ENCODE data around the gene GMEB2. TPM values are rescaled to one million over a fixed set of nuclear protein-coding genes. Genes with fewer than 3 reads are reported as not detected.

GMEB2 gene
- total RNA-seq, 1 donor from 2014 or later = 16.1 TPM

DNA sequence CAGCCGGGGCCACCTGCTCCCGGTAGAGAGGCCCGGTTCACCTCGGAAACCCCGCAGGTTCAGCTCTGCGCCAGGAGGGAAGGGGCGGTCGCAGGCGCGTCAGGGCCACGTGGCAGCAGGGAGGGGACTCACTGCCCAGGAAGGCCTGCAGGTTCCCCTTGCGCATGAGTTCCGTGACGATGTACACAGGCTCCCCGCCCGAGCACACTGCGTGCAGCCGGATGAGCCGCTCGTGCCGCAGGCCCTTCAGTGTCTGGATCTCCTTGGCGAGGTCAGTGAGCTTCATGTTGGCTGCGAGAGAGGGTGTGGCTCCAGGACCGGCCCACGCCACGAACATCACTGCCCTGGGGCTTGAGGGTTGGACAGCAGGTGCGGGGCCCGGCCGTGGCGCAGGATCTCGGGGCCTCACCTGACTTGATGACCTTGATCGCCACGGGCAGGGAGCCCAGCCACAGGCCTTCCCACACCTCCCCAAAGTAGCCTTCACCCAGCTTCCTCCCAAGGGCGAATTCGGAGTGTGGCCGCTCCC lies 84.8 kb downstream of the GMEB2 start:
- Mint-ChIP-seq H3K36me3 (no peaks in the 10 kb centered on the region), H3K4me1 (peaks cover 2% of the 10 kb centered on the region), H3K9me3 (no peaks in the 10 kb centered on the region), H3K27me3 (ENCODE audit: low read depth) (peaks cover 7% of the 10 kb centered on the region), H3K4me3 (no peak overlapping the region), H3K27ac (no peak overlapping the region)
- no peak for DNase-seq (ENCODE audit: low spot score in 2 of 2, unreplicated experiment in 2 of 2)
- TF ChIP-seq, protein P1, sequence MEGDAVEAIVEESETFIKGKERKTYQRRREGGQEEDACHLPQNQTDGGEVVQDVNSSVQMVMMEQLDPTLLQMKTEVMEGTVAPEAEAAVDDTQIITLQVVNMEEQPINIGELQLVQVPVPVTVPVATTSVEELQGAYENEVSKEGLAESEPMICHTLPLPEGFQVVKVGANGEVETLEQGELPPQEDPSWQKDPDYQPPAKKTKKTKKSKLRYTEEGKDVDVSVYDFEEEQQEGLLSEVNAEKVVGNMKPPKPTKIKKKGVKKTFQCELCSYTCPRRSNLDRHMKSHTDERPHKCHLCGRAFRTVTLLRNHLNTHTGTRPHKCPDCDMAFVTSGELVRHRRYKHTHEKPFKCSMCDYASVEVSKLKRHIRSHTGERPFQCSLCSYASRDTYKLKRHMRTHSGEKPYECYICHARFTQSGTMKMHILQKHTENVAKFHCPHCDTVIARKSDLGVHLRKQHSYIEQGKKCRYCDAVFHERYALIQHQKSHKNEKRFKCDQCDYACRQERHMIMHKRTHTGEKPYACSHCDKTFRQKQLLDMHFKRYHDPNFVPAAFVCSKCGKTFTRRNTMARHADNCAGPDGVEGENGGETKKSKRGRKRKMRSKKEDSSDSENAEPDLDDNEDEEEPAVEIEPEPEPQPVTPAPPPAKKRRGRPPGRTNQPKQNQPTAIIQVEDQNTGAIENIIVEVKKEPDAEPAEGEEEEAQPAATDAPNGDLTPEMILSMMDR (IDR thresholded peaks at IDR 0.05; ENCODE audit: unreplicated experiment) = no peak

DNA sequence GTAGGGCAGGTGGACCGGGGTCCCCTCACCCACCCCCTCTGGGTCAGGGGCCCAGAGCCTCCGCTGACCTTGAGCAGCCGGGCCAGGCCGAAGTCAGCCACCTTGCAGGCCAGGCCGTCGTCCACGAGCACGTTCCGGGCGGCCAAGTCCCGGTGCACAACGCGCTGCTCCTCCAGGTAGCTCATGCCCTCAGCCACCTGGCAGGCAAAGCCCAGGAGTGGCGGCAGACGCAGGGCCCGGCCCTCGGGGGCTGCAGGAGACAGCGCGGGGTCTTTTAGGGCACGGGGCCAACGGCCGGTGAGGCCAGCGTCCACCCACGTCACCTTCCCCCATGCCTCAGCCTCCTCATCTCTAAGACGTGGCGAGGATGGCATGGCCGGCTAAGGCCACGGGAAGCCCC lies 85.5 kb downstream of the GMEB2 start:
- peaks cover 2% of the 10 kb centered on the region for H3K27me3 Mint-ChIP-seq (ENCODE audit: low read depth)
- DNase-seq (ENCODE audit: low spot score in 2 of 2, unreplicated experiment in 2 of 2) = no peak
- TF ChIP-seq, protein P1 (IDR thresholded peaks at IDR 0.05; ENCODE audit: unreplicated experiment) = no peak
- peaks cover 2% of the 10 kb centered on the region for H3K4me1 Mint-ChIP-seq
- H3K4me3 Mint-ChIP-seq = no peak overlapping the region
- H3K27ac Mint-ChIP-seq = no peak overlapping the region
- H3K9me3 Mint-ChIP-seq = no peaks in the 10 kb centered on the region
- no peaks in the 10 kb centered on the region for H3K36me3 Mint-ChIP-seq

DNA sequence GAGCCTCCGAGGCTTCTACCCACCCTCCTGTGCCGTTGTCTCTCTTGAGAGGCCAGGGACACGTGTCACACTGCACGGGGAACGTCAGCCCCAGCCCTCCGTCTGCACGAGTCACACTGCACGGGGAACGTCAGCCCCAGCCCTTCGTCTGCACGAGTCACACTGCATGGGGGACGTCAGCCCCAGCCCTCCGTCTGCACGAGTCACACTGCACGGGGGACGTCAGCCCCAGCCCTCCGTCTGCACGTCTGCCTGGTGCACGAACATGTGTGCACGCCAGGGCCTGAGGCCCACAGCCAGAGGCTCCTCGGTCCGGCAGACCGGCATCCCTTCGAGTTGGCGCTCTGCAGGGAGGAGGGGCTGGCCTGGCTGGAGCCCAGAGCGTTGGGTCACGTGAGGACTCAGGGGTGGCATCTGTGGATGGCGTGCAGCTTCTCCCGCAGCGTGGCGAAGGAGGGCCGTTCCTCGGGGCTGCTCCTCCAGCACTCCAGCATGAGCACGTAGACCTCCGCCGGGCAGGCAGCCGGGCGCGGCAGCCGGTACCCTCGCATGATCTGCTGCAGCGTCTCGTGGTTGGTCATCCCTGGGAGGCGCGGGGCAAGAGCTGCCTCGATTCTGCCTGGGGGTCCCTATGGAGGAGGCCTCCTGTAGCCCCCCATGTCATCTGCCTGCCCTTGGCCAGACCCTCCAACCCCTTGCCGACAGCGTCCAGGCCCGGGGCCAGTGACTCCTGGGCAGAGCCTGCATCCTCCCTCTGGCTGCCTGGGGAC lies 86.3 kb downstream of the GMEB2 start:
- no peaks in the 10 kb centered on the region for H3K36me3 Mint-ChIP-seq
- H3K27ac Mint-ChIP-seq = no peak overlapping the region
- TF ChIP-seq, protein P1 (IDR thresholded peaks at IDR 0.05; ENCODE audit: unreplicated experiment) = no peak
- peaks cover 2% of the 10 kb centered on the region for H3K27me3 Mint-ChIP-seq (ENCODE audit: low read depth)
- no peak overlapping the region for H3K4me3 Mint-ChIP-seq
- no peaks in the 10 kb centered on the region for H3K9me3 Mint-ChIP-seq
- DNase-seq (ENCODE audit: low spot score in 2 of 2, unreplicated experiment in 2 of 2) = no peak
- H3K4me1 Mint-ChIP-seq = peaks cover 2% of the 10 kb centered on the region

DNA sequence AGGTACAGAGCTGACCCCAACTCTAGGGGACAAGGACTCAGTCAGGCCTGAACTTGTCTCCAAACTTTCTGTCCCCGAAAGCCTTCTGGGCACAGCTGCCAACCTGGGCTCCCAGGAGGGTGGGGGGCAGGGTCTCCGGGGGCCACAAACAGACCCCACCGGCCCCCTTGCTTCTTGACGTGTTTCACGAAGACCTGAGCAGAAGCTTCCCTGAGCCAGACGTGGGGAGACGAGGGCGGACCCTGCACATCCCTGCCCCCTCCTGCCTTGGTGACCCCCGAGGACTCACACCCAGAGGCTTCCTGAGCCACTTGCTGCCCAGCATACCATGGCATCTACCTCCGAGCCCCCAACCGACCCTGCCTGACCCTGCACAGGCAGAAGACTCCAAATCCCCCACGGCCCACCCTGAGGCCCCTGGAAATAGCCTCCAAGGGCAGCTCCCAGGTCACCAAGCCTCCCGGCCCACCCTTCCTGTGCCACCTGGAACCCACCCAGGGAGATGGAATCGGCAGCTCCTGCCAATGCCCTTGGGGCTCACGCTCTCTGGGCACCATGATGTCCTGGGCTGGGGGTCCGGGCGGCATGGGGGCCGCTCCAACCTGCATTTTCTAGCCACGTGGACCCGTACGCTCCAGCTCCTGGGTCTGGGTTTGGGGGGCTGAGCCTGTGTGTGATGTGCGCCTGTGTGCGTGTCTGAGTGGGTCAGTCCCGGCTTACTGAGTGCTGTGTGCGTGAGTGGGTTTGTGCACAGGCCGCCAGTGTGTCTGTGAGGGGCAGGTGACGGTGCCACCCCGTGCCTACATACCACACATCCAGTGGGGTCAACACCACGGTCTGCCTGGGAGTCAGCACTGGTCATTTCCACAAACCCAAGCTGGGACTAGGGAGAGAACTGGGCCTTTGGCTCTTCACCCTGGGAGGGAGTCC lies 87.2 kb downstream of the GMEB2 start:
- Mint-ChIP-seq H3K4me3 (no peak overlapping the region), H3K27ac (no peak overlapping the region), H3K36me3 (no peaks in the 10 kb centered on the region), H3K27me3 (ENCODE audit: low read depth) (no peaks in the 10 kb centered on the region), H3K4me1 (peaks cover 2% of the 10 kb centered on the region), H3K9me3 (no peaks in the 10 kb centered on the region)
- no peak for DNase-seq (ENCODE audit: low spot score in 2 of 2, unreplicated experiment in 2 of 2)
- TF ChIP-seq, protein P1 (IDR thresholded peaks at IDR 0.05; ENCODE audit: unreplicated experiment) = no peak

DNA sequence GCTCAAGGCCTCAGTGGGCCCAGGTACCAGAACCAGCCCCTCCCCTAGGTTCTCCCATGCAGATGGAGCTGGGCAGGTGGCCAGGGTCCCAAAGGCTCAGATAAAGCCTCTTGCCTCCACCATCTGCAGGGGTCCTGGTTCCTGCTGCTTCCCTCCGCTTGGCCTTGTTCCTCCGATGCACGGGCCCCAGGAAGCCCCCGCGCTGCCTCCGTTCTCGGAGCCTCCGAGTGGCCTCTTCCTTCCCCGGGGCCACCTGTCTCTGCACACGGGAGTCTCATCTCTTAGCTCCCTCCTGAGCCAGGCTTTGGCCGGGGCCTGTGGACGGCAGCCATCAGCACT lies 87.8 kb downstream of the GMEB2 start:
- Mint-ChIP-seq H3K27me3 (ENCODE audit: low read depth) (no peaks in the 10 kb centered on the region), H3K9me3 (no peaks in the 10 kb centered on the region), H3K4me3 (no peak overlapping the region), H3K27ac (no peak overlapping the region), H3K36me3 (no peaks in the 10 kb centered on the region), H3K4me1 (peaks cover 2% of the 10 kb centered on the region)
- no peak for DNase-seq (ENCODE audit: low spot score in 2 of 2, unreplicated experiment in 2 of 2)
- TF ChIP-seq, protein P1 (IDR thresholded peaks at IDR 0.05; ENCODE audit: unreplicated experiment) = no peak
